K562 (cell line): ENCODE data around the gene SCAMP1. TPM values are rescaled to one million over a fixed set of nuclear protein-coding genes. Genes with fewer than 3 reads are reported as not detected.
A peak's percentile ranks its signal among the peaks of the same experiment; 100 is the strongest.

Source experiments
- BRCA1 ChIP-seq, 2 experiments: fragments of 450-650 bp in 1 of 2; sonication (generic) in 1 of 2; formaldehyde crosslinking in 1 of 2; IDR thresholded peaks; 2 replicates each; pipeline versions ENCODE4 v1.5.0 to v1.6.1; 2017 to 2020; ENCODE audit warnings: mild to moderate bottlenecking in 1 of 2, missing genetic modification reagents in 1 of 2
- CCAR2 ChIP-seq: fragments of 200-400 bp; formaldehyde crosslinking; IDR thresholded peaks from 2 replicates; pipeline ENCODE4 v1.6.1; 2017; ENCODE audit warnings: mild to moderate bottlenecking, low read depth, low read length
- EWSR1 ChIP-seq: fragments of 450-650 bp; IDR thresholded peaks from 2 replicates; pipeline ENCODE4 v1.6.1; 2018; ENCODE audit warnings: borderline replicate concordance, mild to moderate bottlenecking, low read depth, moderate library complexity; ENCODE audit not compliant: partially characterized antibody
- FIP1L1 ChIP-seq: fragments of 200-400 bp; formaldehyde crosslinking; IDR thresholded peaks from 2 replicates; pipeline ENCODE4 v1.6.1; 2018; ENCODE audit warnings: mild to moderate bottlenecking, low read depth, low read length; ENCODE audit not compliant: poor library complexity, severe bottlenecking
- HMGN3 ChIP-seq: IDR thresholded peaks from 2 replicates; pipeline ENCODE4 v1.6.1; 2011; ENCODE audit warnings: borderline replicate concordance, low read depth, mild to moderate bottlenecking, mixed read lengths, low read length; ENCODE audit not compliant: insufficient read length; ENCODE audit errors: extremely low read depth
- NELFE ChIP-seq: IDR thresholded peaks from 2 replicates; pipeline ENCODE4 v1.6.1; 2011; ENCODE audit warnings: mild to moderate bottlenecking; ENCODE audit not compliant: insufficient read depth, insufficient read length
- NFIX ChIP-seq: fragments of 250-450 bp; sonication (Bioruptor Pico); IDR thresholded peaks from 2 replicates; pipeline ENCODE4 v1.4.0; 2020; ENCODE audit warnings: low read depth, mild to moderate bottlenecking, moderate library complexity
- RB1 ChIP-seq: fragments of 450-650 bp; IDR thresholded peaks from 2 replicates; pipeline ENCODE4 v1.6.1; 2017; ENCODE audit warnings: low read depth, mild to moderate bottlenecking
- SIN3A ChIP-seq, 2 experiments: fragments of 150-350 bp in 1 of 2; IDR thresholded peaks; 2 replicates each; pipeline ENCODE4 v1.6.1; 2011 to 2016; ENCODE audit warnings: borderline replicate concordance in 2 of 2, low read depth in 2 of 2, low read length in 2 of 2, mild to moderate bottlenecking in 2 of 2, moderate library complexity in 2 of 2; ENCODE audit not compliant: control insufficient read depth in 1 of 2
- TEAD4 ChIP-seq, 2 experiments: sonication (generic) in 1 of 2; formaldehyde crosslinking in 1 of 2; IDR thresholded peaks; 2 replicates each; pipeline versions ENCODE4 v1.6.1 to v1.8.0; 2012 to 2022; ENCODE audit warnings: borderline replicate concordance in 1 of 2, inconsistent platforms in 1 of 2, low read length in 1 of 2, mild to moderate bottlenecking in 1 of 2, missing genetic modification reagents in 1 of 2
- XRCC4 ChIP-seq: IDR thresholded peaks from one replicate; pipeline ENCODE4 v1.6.1; 2011; ENCODE audit not compliant: insufficient read depth, insufficient read length; ENCODE audit errors: extremely low read depth
- ZBTB8A ChIP-seq: fragments of 450-650 bp; IDR thresholded peaks from 2 replicates; pipeline ENCODE4 v1.6.1; 2018; ENCODE audit warnings: mild to moderate bottlenecking, moderate library complexity; ENCODE audit not compliant: partially characterized antibody
- ZNF41 ChIP-seq: fragments of 250-450 bp; sonication (Bioruptor Pico); conservative IDR thresholded peaks from 2 replicates; pipeline ENCODE4 v1.4.0; 2020; ENCODE audit warnings: mild to moderate bottlenecking
- ZNF778 ChIP-seq: fragments of 450-650 bp; formaldehyde crosslinking; IDR thresholded peaks from 2 replicates; pipeline ENCODE4 v1.4.0; 2020; ENCODE audit warnings: mild to moderate bottlenecking, moderate library complexity
- polyA plus RNA-seq, 8 experiments: library from polyadenylated mRNA; depleted of rRNA in 4 of 8; stranded (reverse) in 5 of 8; unstranded in 3 of 8; fragments of >200 nt; fragmentation: Nextera tagmentation in 2 of 8; fragmentation: Illumina TruSeq in 1 of 8; extraction: Ambion mirVana in 2 of 8; extraction: Trizol in 1 of 8; gene quantifications; 2 replicates each; pipeline versions ENCODE4 v1.2.1 to v1.2.3, GENCODE V29; 2011 to 2014; ENCODE audit warnings: inconsistent platforms in 1 of 8, missing spikeins in 1 of 8
- total RNA-seq, 7 experiments: library from RNA; depleted of rRNA in 6 of 7; stranded (reverse); fragments of >200 nt in 6 of 7; fragmentation: Illumina TruSeq in 2 of 7; extraction: Trizol in 2 of 7; gene quantifications; 2 replicates each; pipeline versions ENCODE4 v1.2.1 to v1.2.3, GENCODE V29; 2011 to 2021; ENCODE audit warnings: low replicate concordance in 1 of 7
- TF ChIP-seq, protein P1 (sequence below): fragments of 450-650 bp; IDR thresholded peaks from 2 replicates; pipeline ENCODE4 v1.6.1; 2016; ENCODE audit warnings: antibody characterized with exemption
- TF ChIP-seq, protein P2 (sequence below), 2 experiments: IDR thresholded peaks; 2 replicates each; pipeline ENCODE4 v1.6.1; 2012; ENCODE audit warnings: improper control_type of control experiment in 2 of 2, low read depth in 2 of 2, low read length in 2 of 2, borderline replicate concordance in 1 of 2
- TF ChIP-seq, protein P3 (sequence below): sonication (generic); formaldehyde crosslinking; IDR thresholded peaks from 2 replicates; pipeline ENCODE4 v1.8.0; 2022; ENCODE audit warnings: mild to moderate bottlenecking, missing genetic modification reagents, borderline replicate concordance
- TF ChIP-seq, protein P4 (sequence below): sonication (generic); formaldehyde crosslinking; IDR thresholded peaks from 2 replicates; pipeline ENCODE4 v1.9.0; 2022; ENCODE audit warnings: mild to moderate bottlenecking, missing genetic modification reagents

Gene SCAMP1
- total and polyA plus RNA-seq, 9 of the 15 experiments (the other 6 are each of a cell fraction or from before 2014, with no cell fraction given), result 5.4 to 23.9 (median 13.8) TPM

DNA sequence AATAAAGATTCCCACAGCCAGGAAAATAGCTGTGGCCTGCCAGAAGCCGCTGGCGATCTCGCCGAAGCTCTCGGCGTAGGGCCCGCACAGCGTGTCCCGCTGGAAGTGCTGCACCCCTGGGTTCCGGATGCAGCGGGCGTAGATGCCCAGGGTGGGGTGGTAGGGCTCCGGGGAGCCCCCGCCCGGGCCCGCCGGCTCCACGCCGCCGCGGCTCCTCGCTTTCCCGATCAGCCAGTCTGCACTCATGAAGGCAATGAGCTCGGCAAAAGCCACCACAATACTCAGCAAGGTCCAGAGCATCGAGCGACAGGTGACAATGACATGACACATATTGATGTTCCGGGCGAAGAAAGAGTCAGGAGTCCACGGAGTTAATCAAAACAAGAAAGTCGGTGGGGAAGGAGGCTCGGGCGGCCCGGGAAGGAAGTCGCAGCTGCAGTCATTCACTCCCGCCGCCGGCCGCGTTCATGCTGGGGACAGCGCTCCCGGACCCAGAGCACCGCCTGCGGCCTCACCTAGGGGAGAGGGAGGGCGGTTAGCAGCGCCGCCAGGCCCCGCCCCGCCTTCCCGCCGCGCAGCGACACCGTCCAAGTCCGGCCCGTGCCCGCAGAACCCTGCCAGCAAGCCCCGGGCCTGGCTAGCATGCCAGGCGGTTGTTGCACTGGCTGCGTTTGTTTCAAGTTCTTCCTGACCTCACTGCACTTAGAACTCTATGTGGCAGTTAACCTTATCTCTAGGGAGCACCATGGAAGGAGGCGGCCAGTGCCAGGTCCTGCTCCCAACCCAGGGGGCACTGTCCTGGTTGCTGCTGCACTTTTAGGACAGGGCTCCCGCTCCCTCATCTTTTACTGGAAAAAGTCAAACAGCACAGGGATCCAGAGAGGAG is 149.7 kb downstream of the SCAMP1 start (continued):
- TF ChIP-seq ZNF41 (CRISPR knock-in tag), result no peak
- TF ChIP-seq SIN3A (IDR thresholded peaks at IDR 0.05; ENCODE audit: borderline replicate concordance in 2 of 2, control insufficient read depth in 1 of 2, low read depth in 2 of 2, low read length in 2 of 2), result peak in 1 of 2 experiments; percentile 57; a peak in 1 of 4 replicates
- TF ChIP-seq, protein P1, sequence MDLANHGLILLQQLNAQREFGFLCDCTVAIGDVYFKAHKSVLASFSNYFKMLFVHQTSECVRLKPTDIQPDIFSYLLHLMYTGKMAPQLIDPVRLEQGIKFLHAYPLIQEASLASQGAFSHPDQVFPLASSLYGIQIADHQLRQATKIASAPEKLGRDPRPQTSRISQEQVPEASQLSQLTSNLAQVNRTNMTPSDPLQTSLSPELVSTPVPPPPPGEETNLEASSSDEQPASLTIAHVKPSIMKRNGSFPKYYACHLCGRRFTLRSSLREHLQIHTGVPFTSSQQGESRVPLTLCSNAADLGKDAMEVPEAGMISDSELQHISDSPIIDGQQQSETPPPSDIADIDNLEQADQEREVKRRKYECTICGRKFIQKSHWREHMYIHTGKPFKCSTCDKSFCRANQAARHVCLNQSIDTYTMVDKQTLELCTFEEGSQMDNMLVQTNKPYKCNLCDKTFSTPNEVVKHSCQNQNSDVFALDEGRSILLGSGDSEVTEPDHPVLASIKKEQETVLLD, result peak; percentile 50; the same call in 1 of the 2 replicates
- no peak for TF ChIP-seq CCAR2
- no peak for TF ChIP-seq NFIX (CRISPR knock-in tag)
- TF ChIP-seq BRCA1 (IDR thresholded peaks at IDR 0.05), result no peak
- no peak for TF ChIP-seq BRCA1 (CRISPR knock-in tag; IDR thresholded peaks at IDR 0.05)
- TF ChIP-seq, protein P2, sequence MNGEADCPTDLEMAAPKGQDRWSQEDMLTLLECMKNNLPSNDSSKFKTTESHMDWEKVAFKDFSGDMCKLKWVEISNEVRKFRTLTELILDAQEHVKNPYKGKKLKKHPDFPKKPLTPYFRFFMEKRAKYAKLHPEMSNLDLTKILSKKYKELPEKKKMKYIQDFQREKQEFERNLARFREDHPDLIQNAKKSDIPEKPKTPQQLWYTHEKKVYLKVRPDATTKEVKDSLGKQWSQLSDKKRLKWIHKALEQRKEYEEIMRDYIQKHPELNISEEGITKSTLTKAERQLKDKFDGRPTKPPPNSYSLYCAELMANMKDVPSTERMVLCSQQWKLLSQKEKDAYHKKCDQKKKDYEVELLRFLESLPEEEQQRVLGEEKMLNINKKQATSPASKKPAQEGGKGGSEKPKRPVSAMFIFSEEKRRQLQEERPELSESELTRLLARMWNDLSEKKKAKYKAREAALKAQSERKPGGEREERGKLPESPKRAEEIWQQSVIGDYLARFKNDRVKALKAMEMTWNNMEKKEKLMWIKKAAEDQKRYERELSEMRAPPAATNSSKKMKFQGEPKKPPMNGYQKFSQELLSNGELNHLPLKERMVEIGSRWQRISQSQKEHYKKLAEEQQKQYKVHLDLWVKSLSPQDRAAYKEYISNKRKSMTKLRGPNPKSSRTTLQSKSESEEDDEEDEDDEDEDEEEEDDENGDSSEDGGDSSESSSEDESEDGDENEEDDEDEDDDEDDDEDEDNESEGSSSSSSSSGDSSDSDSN (IDR thresholded peaks at IDR 0.05; ENCODE audit: borderline replicate concordance in 1 of 2, low read depth in 2 of 2, low read length in 2 of 2), result peak; percentile 75 to 91; a peak in 3 of 4 replicates
- TF ChIP-seq FIP1L1, result peak; percentile 51
- peak; percentile 69 for TF ChIP-seq RB1
- no peak for TF ChIP-seq NELFE
- no peak for TF ChIP-seq ZNF778 (CRISPR knock-in tag)
- TF ChIP-seq, protein P3, sequence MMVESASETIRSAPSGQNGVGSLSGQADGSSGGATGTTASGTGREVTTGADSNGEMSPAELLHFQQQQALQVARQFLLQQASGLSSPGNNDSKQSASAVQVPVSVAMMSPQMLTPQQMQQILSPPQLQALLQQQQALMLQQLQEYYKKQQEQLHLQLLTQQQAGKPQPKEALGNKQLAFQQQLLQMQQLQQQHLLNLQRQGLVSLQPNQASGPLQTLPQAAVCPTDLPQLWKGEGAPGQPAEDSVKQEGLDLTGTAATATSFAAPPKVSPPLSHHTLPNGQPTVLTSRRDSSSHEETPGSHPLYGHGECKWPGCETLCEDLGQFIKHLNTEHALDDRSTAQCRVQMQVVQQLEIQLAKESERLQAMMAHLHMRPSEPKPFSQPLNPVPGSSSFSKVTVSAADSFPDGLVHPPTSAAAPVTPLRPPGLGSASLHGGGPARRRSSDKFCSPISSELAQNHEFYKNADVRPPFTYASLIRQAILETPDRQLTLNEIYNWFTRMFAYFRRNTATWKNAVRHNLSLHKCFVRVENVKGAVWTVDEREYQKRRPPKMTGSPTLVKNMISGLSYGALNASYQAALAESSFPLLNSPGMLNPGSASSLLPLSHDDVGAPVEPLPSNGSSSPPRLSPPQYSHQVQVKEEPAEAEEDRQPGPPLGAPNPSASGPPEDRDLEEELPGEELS (CRISPR knock-in tag), result no peak
- TF ChIP-seq XRCC4, result no peak
- no peak for TF ChIP-seq ZBTB8A
- TF ChIP-seq HMGN3, result peak; percentile 72
- TF ChIP-seq TEAD4 (IDR thresholded peaks at IDR 0.05; ENCODE audit: low read length), result no peak
- TF ChIP-seq TEAD4 (CRISPR knock-in tag; IDR thresholded peaks at IDR 0.05; ENCODE audit: borderline replicate concordance), result no peak
- TF ChIP-seq EWSR1, result no peak
- TF ChIP-seq, protein P4, sequence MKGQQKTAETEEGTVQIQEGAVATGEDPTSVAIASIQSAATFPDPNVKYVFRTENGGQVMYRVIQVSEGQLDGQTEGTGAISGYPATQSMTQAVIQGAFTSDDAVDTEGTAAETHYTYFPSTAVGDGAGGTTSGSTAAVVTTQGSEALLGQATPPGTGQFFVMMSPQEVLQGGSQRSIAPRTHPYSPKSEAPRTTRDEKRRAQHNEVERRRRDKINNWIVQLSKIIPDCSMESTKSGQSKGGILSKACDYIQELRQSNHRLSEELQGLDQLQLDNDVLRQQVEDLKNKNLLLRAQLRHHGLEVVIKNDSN (CRISPR knock-in tag), result no peak
